NCI-H128 (cell line): Measurements from ENCODE around the gene BHLHA15.

ENCODE experiments used
- DNase-seq: peaks from one replicate; lab custom pipeline; 2025; ENCODE audit not compliant: unreplicated experiment; lab: John Stamatoyannopoulos, UW

The BHLHA15 gene

GRCh38 chr7:98211221-98211675, at the start of gene BHLHA15:
TSS of gene BHLHA15 (plus strand) at chr7:98211439. CDS start at chr7:98212310, 871 bp downstream.
- no peak for DNase-seq

GRCh38 chr7:98162758-98163157, 48.5 kb upstream of the BHLHA15 start:
- DNase-seq, result no peak

GRCh38 chr7:98163269-98163668, 48.0 kb upstream of the BHLHA15 start:
- no peak for DNase-seq

GRCh38 chr7:98163704-98164494, 47.3 kb upstream of the BHLHA15 start:
- no peak for DNase-seq

DNA sequence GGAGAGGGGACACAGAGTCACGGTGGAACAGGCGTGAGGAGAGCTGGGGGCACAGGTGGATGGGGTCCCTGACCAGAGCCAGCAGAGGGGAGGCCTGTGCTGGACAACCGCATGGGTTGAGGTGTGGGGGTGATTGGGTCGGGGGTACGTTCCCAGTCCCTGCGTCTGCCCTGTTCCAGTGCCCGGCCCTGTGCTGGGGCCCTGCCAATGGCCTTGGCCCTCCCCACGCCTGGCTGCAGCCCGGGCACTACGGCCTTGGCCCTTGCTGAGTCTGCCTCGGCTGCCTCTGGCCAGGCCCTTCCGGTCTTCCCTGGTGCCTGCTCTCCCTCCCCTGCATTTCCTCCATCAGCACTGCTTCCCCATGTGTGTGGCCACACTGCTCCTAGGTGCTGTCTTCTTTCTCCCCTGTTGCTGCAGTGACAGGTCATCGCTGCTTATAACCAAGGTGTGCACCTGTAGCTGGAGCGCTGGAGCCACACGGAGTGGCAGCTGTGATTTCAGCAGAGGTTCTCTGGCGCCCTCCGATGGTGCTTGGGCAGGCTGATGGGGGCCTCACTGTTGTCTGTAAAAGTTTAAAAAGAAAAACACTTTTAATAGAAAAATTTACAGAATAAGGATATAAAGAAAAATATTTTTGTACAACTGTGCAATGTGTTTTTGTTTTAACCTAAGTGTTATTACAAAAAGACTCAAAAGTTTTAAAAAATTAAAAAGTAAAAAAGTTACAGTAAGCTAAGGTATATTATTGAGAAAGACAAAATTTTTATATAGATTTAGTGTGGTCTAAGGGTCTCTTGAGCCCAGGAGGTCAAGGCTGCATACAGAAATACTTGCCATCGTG, 45.2 kb upstream of the BHLHA15 start:
- DNase-seq, result peak; percentile 4

DNA sequence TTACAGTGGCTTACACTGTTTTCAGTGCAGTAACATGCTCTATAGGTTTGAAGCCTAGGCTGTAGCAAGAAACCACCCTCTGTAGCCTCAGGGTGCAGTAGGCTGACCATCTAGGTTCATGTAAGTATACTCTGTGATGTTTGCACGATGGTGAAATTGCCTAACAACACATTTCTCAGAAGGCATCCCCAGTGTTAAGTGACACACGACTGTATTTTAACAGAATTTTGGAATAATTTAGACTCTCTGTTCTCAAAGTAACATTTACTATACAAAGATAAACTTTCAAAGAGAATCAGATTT, 44.6 kb upstream of the BHLHA15 start:
- no peak for DNase-seq

DNA sequence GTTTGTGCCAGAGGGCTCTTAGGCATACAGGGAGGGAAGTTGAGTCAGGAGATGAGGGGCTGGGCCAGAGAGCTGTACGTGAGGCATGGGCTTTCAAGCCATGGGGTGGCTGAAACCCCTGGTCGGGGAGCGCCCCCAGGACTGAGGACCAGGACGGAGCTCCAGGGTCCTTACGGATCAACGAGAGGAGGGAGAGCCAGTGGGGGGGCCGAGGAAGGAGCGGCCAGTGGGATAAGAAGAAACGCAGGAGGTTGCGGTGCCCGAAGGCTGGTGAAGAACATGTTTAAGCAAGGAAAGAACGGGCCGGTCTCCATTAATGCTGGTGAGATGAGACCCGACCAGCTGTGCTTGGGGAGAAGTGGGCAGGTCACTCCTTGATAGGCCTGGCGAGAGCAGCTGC, 43.6 kb upstream of the BHLHA15 start:
- DNase-seq, result no peak

GRCh38 chr7:98168181-98168903, 42.9 kb upstream of the BHLHA15 start:
- DNase-seq, result peak; percentile 5

- no peak for DNase-seq
Measured at GRCh38 chr7:98168904-98169621, 42.2 kb upstream of the BHLHA15 start.

DNA sequence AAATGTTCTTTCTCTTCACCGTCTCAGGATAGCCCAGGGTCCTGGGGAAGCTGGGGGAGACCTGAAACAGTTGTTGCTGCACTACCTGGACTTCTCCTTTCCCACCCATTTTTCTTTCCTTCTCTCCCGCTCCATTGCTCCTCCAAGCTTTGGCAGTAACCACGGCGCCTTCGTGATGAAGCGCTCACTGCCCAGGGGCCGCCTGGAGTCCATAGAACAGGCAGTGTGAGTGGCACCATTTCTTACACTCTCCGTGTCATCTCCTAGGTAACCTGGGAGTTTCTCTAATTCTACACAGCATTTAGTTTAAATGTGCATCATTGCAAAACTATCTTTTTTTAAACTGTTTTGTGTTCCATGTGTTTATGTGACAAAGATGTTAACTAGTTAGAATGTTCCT, 40.3 kb upstream of the BHLHA15 start:
- DNase-seq, result no peak

- DNase-seq, result no peak
Measured at GRCh38 chr7:98171449-98171848, 39.8 kb upstream of the BHLHA15 start.

GRCh38 chr7:98174334-98175259, 36.6 kb upstream of the BHLHA15 start:
- DNase-seq, result no peak

DNA sequence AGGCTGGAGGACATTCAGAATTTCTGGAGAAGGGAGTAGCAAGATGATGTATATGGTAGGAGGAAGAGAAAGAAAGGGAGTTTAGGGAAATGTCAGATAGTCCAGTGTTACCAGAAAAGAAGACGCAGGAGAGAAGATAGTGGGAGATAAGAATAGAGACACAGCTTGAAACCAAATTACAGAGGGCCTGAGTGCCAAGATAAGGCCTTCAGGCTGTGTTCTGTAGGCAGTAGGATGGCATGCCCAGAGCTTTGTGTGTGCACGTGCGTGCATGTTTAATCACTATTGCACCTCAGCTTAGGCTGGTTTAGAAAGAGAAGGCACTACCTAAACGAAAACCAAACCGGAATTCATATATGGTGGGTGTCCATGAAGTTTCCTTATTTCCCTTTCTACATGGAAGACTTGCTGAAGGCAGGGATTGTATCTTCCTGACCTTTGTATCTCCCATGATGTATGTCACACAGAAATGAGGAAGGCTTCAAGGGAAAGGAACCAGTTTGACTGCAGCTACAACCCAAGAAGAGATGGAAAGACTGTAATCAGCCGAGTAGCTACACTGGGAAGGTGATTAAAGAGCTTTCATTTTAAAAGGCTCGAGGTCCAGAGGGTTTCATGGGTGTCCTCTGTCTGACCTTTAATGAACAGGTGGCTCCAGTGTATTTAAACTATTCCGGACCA, 35.8 kb upstream of the BHLHA15 start:
- DNase-seq, result no peak

GRCh38 chr7:98177553-98177952, 33.7 kb upstream of the BHLHA15 start:
- DNase-seq, result no peak

- no peak for DNase-seq
Measured at GRCh38 chr7:98178321-98178720, 32.9 kb upstream of the BHLHA15 start.

- no peak for DNase-seq
Measured at GRCh38 chr7:98178762-98179490, 32.3 kb upstream of the BHLHA15 start.

DNA sequence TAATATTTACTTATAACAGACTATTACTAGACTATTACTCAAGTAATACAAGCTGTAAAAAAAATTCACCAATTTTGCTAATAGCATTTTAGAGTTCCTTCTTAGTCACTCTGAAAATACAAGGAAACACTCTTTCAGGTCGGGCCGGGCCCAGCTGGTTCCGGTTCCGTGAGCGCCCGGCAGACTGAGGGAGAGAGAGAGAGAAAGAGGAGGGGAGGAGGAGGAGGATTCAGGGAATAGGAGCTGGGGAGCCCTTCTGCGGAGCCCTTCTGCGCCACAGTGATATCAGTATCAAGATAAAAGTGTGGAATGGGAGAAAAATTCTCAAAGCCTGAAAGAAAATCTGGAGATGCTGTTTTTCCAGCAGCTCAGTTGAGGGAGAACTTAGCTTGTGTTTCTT, 30.5 kb upstream of the BHLHA15 start:
- DNase-seq, result no peak

DNA sequence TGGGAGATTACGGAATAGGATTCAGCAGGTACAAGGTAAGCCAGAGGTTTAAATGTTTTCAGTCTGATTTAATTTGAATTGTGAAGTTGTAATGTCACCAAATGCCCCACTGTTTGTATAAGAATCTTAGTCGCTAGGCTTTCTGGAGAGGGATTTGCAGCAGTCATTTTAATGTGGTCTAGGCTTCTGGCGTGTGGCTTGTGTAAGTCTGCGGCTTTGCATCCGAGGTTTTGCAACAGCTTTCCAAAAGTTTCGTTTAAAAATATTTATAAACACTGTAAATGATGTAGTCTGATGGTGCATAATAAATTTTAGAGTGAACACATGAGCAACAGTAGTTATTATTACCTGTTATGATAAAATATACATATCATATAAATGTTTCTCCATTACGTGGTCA, 26.1 kb upstream of the BHLHA15 start:
- no peak for DNase-seq
